RWPE2 (cell line): ENCODE results near the gene NUMBL.

ENCODE experiments used
- ATAC-seq: fragments of 200-7000 bp; cut with Tn5 transposase; 3 replicates; pipeline ENCODE4 v1.9.1; 2021; ENCODE audit warnings: low read depth
- DNase-seq: peaks from one replicate; pipeline ENCODE4 v3.0.0-alpha.2; 2020; ENCODE audit warnings: low spot score
- H3K27ac ChIP-seq: fragments of 450-650 bp; 2 replicates; pipeline ENCODE4 v1.5.1; 2017; ENCODE audit warnings: mild to moderate bottlenecking; ENCODE audit not compliant: poor library complexity, severe bottlenecking
- H3K27me3 ChIP-seq: fragments of 250-450 bp; sonication (Bioruptor Pico); 2 replicates; pipeline ENCODE4 v1.5.1; 2021; ENCODE audit warnings: mild to moderate bottlenecking, moderate library complexity; ENCODE audit not compliant: insufficient read depth, poor library complexity, severe bottlenecking
- H3K36me3 ChIP-seq: fragments of 250-450 bp; sonication (Bioruptor Pico); 2 replicates; pipeline ENCODE4 v1.5.1; 2020; ENCODE audit warnings: low read depth, mild to moderate bottlenecking, moderate library complexity
- H3K4me1 ChIP-seq: fragments of 250-450 bp; sonication (Bioruptor Pico); 2 replicates; pipeline ENCODE4 v1.5.1; 2021; ENCODE audit warnings: mild to moderate bottlenecking, moderate library complexity; ENCODE audit not compliant: insufficient read depth, poor library complexity, severe bottlenecking
- H3K4me3 ChIP-seq: fragments of 250-450 bp; sonication (Bioruptor Pico); 2 replicates; pipeline ENCODE4 v1.5.1; 2021; ENCODE audit warnings: mild to moderate bottlenecking, moderate library complexity; ENCODE audit not compliant: severe bottlenecking
- H3K9me3 ChIP-seq: fragments of 250-450 bp; sonication (Bioruptor Pico); 2 replicates; pipeline ENCODE4 v1.5.1; 2021; ENCODE audit warnings: mild to moderate bottlenecking, moderate library complexity; ENCODE audit not compliant: severe bottlenecking
- CTCF ChIP-seq: fragments of 450-650 bp; IDR thresholded peaks from one replicate; pipeline ENCODE4 v1.5.1; 2017; ENCODE audit warnings: mild to moderate bottlenecking, moderate library complexity; ENCODE audit not compliant: poor library complexity, severe bottlenecking

Gene NUMBL

GRCh38 chr19:40623403-40624251 is 66.8 kb downstream of the NUMBL start:
- no peak for TF ChIP-seq CTCF
- DNase-seq = peak; percentile 75

DNA sequence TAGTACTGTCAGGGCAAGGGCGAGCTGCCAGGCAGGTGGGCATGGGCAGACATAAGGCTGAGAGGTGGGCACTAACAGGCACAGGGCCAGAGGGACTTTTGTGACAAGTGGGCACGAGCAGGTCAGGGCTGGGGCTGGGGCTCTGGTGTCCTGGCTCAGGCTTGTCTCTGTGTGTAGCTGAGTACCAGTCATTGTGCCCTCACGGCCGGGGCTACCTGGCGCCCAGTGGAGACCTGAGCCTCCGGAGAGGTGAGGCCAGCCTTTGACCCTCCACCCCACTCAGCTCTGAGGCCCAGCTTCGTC is 67.7 kb downstream of the NUMBL start:
- DNase-seq (peak; percentile 52), ATAC-seq (no peak)
- H3K27me3 ChIP-seq = no peaks in the 10 kb centered on the region
- no peaks in the 10 kb centered on the region for H3K9me3 ChIP-seq
- no peak overlapping the region for H3K4me3 ChIP-seq
- H3K27ac ChIP-seq = no peak overlapping the region
- TF ChIP-seq CTCF = no peak
- H3K4me1 ChIP-seq = no peaks in the 10 kb centered on the region
- peaks cover 81% of the 10 kb centered on the region for H3K36me3 ChIP-seq

More at GRCh38 chr19:40623403-40624251, 66.8 kb downstream of the NUMBL start:
- Histone ChIP-seq H3K27ac (no peak overlapping the region), H3K4me1 (no peaks in the 10 kb centered on the region), H3K4me3 (no peak overlapping the region), H3K9me3 (no peaks in the 10 kb centered on the region), H3K36me3 (peaks cover 81% of the 10 kb centered on the region), H3K27me3 (no peaks in the 10 kb centered on the region)
- ATAC-seq = peak; percentile 56; the same call in 1 of the 3 replicates

DNA sequence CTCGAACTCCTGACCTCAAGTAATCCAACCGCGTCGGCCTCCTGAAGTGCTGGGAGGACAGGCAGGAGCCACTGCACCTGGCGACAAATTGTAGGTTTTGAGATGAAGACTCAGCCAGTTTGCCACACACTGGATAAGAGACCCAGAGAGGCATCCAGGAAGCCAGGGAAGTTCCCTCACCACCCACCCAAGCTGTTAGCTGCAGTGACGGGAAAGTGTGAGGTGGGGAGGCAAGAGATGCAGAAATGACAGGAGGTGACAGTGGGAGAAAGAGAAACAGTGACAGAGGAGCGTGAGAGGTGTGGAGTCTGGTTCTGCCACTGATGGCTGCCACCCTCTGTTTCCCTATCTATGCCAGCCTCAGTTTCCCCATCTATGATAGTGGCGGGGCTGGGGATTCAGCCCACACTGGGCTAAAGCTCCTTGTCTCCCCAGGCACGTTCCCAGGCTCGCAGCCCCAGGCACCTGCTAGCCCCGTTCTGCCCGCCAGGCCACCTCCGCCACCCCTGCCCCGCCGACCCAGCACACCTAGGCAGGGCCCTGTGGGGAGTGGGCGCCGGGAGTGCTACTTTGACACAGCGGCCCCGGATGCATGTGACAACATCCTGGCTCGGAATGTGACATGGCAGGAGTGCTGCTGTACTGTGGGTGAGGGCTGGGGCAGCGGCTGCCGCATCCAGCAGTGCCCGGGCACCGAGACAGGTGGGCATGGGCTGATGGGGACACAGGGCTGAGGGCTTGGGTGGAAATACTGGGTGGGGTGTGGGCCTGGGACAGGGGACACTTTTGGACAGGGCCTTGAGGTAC is 68.3 kb downstream of the NUMBL start:
- DNase-seq = peak; percentile 59
- Histone ChIP-seq H3K4me1 (no peaks in the 10 kb centered on the region), H3K36me3 (peaks cover 78% of the 10 kb centered on the region), H3K27me3 (no peaks in the 10 kb centered on the region), H3K27ac (no peak overlapping the region), H3K4me3 (no peak overlapping the region), H3K9me3 (no peaks in the 10 kb centered on the region)
- no peak for ATAC-seq
- no peak for TF ChIP-seq CTCF

DNA sequence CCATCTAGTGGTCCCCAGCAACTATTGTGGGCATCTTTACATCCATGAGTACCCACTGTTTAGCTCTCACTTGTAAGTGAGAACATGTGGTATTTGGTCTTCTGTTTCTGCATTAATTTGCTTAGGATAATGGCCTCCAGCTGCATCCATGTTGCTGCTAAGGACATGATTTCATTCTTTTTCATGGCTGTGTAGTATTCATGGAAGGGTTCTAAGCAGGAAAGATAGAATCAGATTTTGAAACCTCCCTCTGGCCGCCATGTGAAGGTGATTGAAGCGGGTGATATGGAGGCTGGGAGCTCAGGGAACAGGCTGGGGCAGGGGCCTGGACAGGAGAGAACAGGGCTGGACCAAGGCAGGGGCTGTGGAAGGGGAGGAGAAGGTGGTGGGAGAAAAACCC is 69.2 kb downstream of the NUMBL start:
- peaks cover 79% of the 10 kb centered on the region for H3K36me3 ChIP-seq
- H3K9me3 ChIP-seq = no peaks in the 10 kb centered on the region
- DNase-seq = peak; percentile 30
- no peak overlapping the region for H3K27ac ChIP-seq
- ATAC-seq = no peak
- no peak for TF ChIP-seq CTCF
- no peaks in the 10 kb centered on the region for H3K4me1 ChIP-seq
- H3K4me3 ChIP-seq = no peak overlapping the region
- no peaks in the 10 kb centered on the region for H3K27me3 ChIP-seq
